Endothelial cell (in vitro differentiated cells): Measurements from ENCODE around the gene KRTAP21-3. TPM values are rescaled to one million over a fixed set of nuclear protein-coding genes. Genes with fewer than 3 reads are reported as not detected.
"Not testable (repeated sequence)": the region's sequence is repeated elsewhere in the genome, so short reads cannot be mapped to it uniquely, and the experiment has no call there.

Experiments used
- DNase-seq: peaks from one replicate; pipeline ENCODE4 v3.0.0; 2021; ENCODE audit warnings: low spot score
- H3K27ac Mint-ChIP-seq: one replicate; pipeline ENCODE4 v1.8.0; 2021; ENCODE audit warnings: mixed read lengths, inconsistent platforms; ENCODE audit not compliant: unreplicated experiment
- H3K27me3 Mint-ChIP-seq: one replicate; pipeline ENCODE4 v1.8.0; 2021; ENCODE audit warnings: mild to moderate bottlenecking, moderate library complexity, mixed read lengths, inconsistent platforms; ENCODE audit not compliant: unreplicated experiment
- H3K36me3 Mint-ChIP-seq: one replicate; pipeline ENCODE4 v1.8.0; 2021; ENCODE audit warnings: mild to moderate bottlenecking, low read depth, mixed read lengths, inconsistent platforms; ENCODE audit not compliant: unreplicated experiment
- H3K4me1 Mint-ChIP-seq: one replicate; pipeline ENCODE4 v1.8.0; 2021; ENCODE audit warnings: mild to moderate bottlenecking, mixed read lengths, inconsistent platforms; ENCODE audit not compliant: unreplicated experiment
- H3K4me3 Mint-ChIP-seq: one replicate; pipeline ENCODE4 v1.8.0; 2021; ENCODE audit warnings: mild to moderate bottlenecking, mixed read lengths, inconsistent platforms; ENCODE audit not compliant: unreplicated experiment
- H3K9me3 Mint-ChIP-seq: one replicate; pipeline ENCODE4 v1.8.0; 2021; ENCODE audit warnings: mixed read lengths, inconsistent platforms; ENCODE audit not compliant: unreplicated experiment
- CTCF ChIP-seq: fragments of 200-600 bp; sonication (generic); IDR thresholded peaks from one replicate; pipeline ENCODE4 v1.5.0; 2021; ENCODE audit warnings: antibody characterized with exemption; ENCODE audit not compliant: unreplicated experiment
- long read RNA-seq: library from polyadenylated mRNA; unstranded; transcript quantifications from one replicate; pipeline ENCODE4 v2.0.0, GENCODE V29; 2020; ENCODE audit not compliant: unreplicated experiment
- total RNA-seq: library from RNA; stranded (reverse); fragmentation: NEBNext Ultra II Directional; extraction: Animal tissue kit (Norgen Biotek cat#: 25700); gene quantifications from one replicate; pipeline ENCODE4 v1.2.1, GENCODE V29; 2021; ENCODE audit not compliant: unreplicated experiment

Gene KRTAP21-3
- not detected for total RNA-seq
- long read RNA-seq = 0 reads

- Mint-ChIP-seq H3K4me1 (no peaks in the 10 kb centered on the region), H3K4me3 (no peak within 1 kb of the TSS), H3K27me3 (no peaks in the 10 kb centered on the region)
Measured at GRCh38 chr21:30718239-30718909, at the start of gene KRTAP21-3. Gene KRTAP21-3, minus strand, starts transcription at chr21:30718777. Its CDS starts 18 bp downstream, at chr21:30718759.

GRCh38 chr21:30760776-30761175 is 42.2 kb upstream of the KRTAP21-3 start:
- Mint-ChIP-seq H3K4me1 (no peaks in the 10 kb centered on the region), H3K9me3 (no peaks in the 10 kb centered on the region), H3K4me3 (no peak overlapping the region), H3K27me3 (no peaks in the 10 kb centered on the region), H3K36me3 (no peaks in the 10 kb centered on the region), H3K27ac (no peak overlapping the region)
- no peak for DNase-seq
- no peak for TF ChIP-seq CTCF

More at GRCh38 chr21:30718239-30718909, at the start of gene KRTAP21-3:
- no peak for TF ChIP-seq CTCF
- DNase-seq = no peak
- Mint-ChIP-seq H3K27ac (no peak within 1 kb of the TSS), H3K36me3 (no peaks in the 10 kb centered on the region), H3K9me3 (no peaks in the 10 kb centered on the region)

GRCh38 chr21:30758306-30758705 is 39.7 kb upstream of the KRTAP21-3 start:
- Mint-ChIP-seq H3K4me3 (no peak overlapping the region), H3K4me1 (no peaks in the 10 kb centered on the region), H3K27me3 (no peaks in the 10 kb centered on the region), H3K36me3 (no peaks in the 10 kb centered on the region), H3K9me3 (no peaks in the 10 kb centered on the region), H3K27ac (no peak overlapping the region)
- no peak for DNase-seq
- TF ChIP-seq CTCF = no peak

GRCh38 chr21:30755328-30755727 is 36.8 kb upstream of the KRTAP21-3 start, which contains the start of gene KRTAP21-1:
Gene KRTAP21-1, minus strand, starts transcription at chr21:30755428. Its CDS starts 50 bp downstream, at chr21:30755378.
- not testable (repeated sequence) for H3K36me3 Mint-ChIP-seq, H3K4me3 Mint-ChIP-seq, H3K9me3 Mint-ChIP-seq, DNase-seq, H3K27ac Mint-ChIP-seq, H3K4me1 Mint-ChIP-seq, H3K27me3 Mint-ChIP-seq

- Mint-ChIP-seq H3K9me3 (no peaks in the 10 kb centered on the region), H3K27ac (no peak within 1 kb of the TSS), H3K36me3 (no peaks in the 10 kb centered on the region), H3K4me3 (no peak within 1 kb of the TSS), H3K4me1 (no peaks in the 10 kb centered on the region), H3K27me3 (no peaks in the 10 kb centered on the region)
- no peak for TF ChIP-seq CTCF
- no peak for DNase-seq
Measured at GRCh38 chr21:30747159-30747558, 28.6 kb upstream of the KRTAP21-3 start, which contains the start of gene KRTAP21-2. Gene KRTAP21-2, minus strand, starts transcription at chr21:30747259. Its CDS starts 57 bp downstream, at chr21:30747202.
